Measurements from ENCODE around the gene AMIGO1.

The AMIGO1 gene

GRCh38 chr1:109532365-109533136 is 23.0 kb upstream of the AMIGO1 start:
- peak; percentile 50 for DNase-seq

GRCh38 chr1:109531826-109532364 is 22.4 kb upstream of the AMIGO1 start:
- no peak for DNase-seq

- DNase-seq: no peak
Measured at GRCh38 chr1:109531380-109531779, 21.9 kb upstream of the AMIGO1 start.

GRCh38 chr1:109530457-109531087 is 21.0 kb upstream of the AMIGO1 start:
- DNase-seq: peak; percentile 72

GRCh38 chr1:109529881-109530456 is 20.4 kb upstream of the AMIGO1 start:
- DNase-seq: no peak

- no peak for DNase-seq
Measured at GRCh38 chr1:109528712-109529111, 19.2 kb upstream of the AMIGO1 start.

GRCh38 chr1:109527846-109528695 is 18.5 kb upstream of the AMIGO1 start:
- peak; percentile 26 for DNase-seq

- DNase-seq: no peak
Measured at GRCh38 chr1:109527098-109527811, 17.7 kb upstream of the AMIGO1 start.

- no peak for DNase-seq
Measured at GRCh38 chr1:109523706-109524105, 14.2 kb upstream of the AMIGO1 start.

GRCh38 chr1:109522026-109522425 is 12.5 kb upstream of the AMIGO1 start:
- no peak for DNase-seq

GRCh38 chr1:109521002-109521951 is 11.8 kb upstream of the AMIGO1 start:
- no peak for DNase-seq

- DNase-seq: no peak
Measured at GRCh38 chr1:109517337-109517736, 7.8 kb upstream of the AMIGO1 start.

GRCh38 chr1:109516872-109517271 is 7.3 kb upstream of the AMIGO1 start:
- no peak for DNase-seq

- DNase-seq: no peak
Measured at GRCh38 chr1:109514846-109515245, 5.3 kb upstream of the AMIGO1 start.

- DNase-seq: no peak
Measured at GRCh38 chr1:109513110-109513710, 3.7 kb upstream of the AMIGO1 start.

- no peak for DNase-seq
Measured at GRCh38 chr1:109508873-109509175, 703 bp downstream of the AMIGO1 start.

- DNase-seq: no peak
Measured at GRCh38 chr1:109508001-109508872, 1.3 kb downstream of the AMIGO1 start.

- no peak for DNase-seq
Measured at GRCh38 chr1:109504974-109505373, 4.6 kb downstream of the AMIGO1 start.

GRCh38 chr1:109503935-109504334 is 5.6 kb downstream of the AMIGO1 start:
- DNase-seq: no peak

- no peak for DNase-seq
Measured at GRCh38 chr1:109502364-109502851, 7.1 kb downstream of the AMIGO1 start.
